ENCODE results near the gene SLC25A51. TPM values are rescaled to one million over a fixed set of nuclear protein-coding genes. Genes with fewer than 3 reads are reported as not detected.

The SLC25A51 gene
- total RNA-seq, 4 donors from 2014 or later, result 14.7 to 66.1 (median 44.4) TPM

DNA sequence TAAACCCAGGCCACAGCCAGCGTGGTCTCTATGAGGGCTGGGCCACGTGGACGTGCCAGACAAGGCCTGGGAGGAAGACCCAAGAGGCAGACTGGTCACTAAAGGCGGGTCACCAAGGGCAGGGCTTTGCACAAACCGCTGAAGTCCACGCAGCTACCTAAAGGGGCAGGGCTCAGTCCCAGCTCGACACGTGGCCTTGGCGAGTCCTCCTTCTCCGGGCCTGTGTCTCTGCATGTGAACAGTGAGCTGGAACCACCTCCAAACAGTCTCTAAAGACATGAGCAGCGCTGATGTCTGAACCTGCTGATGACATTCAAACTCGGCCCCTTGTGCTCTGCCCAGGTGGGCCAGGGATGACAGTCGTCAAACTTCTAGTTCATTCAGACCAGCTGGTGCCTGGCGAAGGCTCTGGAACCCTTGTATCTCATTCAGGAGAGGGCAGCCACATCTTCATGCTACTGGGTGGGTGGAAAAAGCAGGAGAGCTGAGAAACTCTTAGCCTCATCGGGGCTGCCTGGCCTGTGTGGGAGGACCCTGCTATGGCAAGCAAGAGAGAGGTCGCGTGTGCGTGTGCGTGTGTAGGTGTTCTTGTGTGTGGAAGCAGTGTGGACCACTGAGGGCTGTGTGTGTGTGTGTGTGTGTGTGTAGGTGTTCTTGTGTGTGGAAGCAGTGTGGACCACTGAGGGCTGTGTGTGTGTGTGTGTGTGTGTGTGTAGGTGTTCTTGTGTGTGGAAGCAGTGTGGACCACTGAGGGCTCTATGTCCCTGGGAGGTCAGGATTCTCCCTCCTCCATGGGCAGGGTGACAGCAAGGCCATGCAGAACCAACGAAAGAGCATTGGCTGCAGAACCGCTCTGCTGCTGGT lies 14.1 kb upstream of the SLC25A51 start:
- intact Hi-C loops (cut with DNase I; ENCODE audit: low total_unique reads), result loop anchor here (10.0 kb wide), 1 partner anchor 147 kb away; the partner anchor contains the start of gene SHB
- no peaks in the 10 kb centered on the region for H3K36me3 ChIP-seq
- H3K9me3 ChIP-seq, result no peaks in the 10 kb centered on the region
- H3K4me1 ChIP-seq, result no peaks in the 10 kb centered on the region
- DNase-seq, result no peak
- H3K4me3 ChIP-seq, result no peak overlapping the region
- TF ChIP-seq, protein P1, sequence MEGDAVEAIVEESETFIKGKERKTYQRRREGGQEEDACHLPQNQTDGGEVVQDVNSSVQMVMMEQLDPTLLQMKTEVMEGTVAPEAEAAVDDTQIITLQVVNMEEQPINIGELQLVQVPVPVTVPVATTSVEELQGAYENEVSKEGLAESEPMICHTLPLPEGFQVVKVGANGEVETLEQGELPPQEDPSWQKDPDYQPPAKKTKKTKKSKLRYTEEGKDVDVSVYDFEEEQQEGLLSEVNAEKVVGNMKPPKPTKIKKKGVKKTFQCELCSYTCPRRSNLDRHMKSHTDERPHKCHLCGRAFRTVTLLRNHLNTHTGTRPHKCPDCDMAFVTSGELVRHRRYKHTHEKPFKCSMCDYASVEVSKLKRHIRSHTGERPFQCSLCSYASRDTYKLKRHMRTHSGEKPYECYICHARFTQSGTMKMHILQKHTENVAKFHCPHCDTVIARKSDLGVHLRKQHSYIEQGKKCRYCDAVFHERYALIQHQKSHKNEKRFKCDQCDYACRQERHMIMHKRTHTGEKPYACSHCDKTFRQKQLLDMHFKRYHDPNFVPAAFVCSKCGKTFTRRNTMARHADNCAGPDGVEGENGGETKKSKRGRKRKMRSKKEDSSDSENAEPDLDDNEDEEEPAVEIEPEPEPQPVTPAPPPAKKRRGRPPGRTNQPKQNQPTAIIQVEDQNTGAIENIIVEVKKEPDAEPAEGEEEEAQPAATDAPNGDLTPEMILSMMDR (IDR thresholded peaks at IDR 0.05), result no peak
- TF ChIP-seq POLR2A (IDR thresholded peaks at IDR 0.05), result no peak
- no peaks in the 10 kb centered on the region for H3K27me3 ChIP-seq
- peak overlapping the region in 1 of 2 donors; percentile 44 for H3K27ac ChIP-seq

DNA sequence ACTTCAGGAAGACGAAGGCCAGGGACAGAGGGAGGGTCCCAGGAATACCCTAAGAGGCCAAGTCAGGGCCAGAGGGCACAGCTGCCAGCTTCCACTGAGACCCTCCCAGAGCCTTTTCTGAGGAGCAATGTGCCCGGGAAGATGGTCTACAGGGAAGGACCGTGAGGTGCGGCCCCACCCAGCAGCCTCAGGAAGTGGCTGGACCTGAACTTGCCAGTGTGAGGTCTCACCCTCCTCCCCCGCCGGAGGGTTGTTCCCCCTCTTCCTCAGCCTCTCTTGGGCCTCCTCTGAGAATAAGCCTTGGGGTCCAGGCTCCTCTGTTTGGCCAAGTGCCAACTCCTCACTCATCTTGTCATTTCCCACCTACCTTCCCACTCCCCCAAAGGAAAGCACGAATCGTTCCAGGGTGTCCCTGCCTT lies 13.4 kb upstream of the SLC25A51 start:
- Histone ChIP-seq H3K9me3 (no peaks in the 10 kb centered on the region), H3K36me3 (no peaks in the 10 kb centered on the region), H3K4me1 (no peaks in the 10 kb centered on the region), H3K27ac (peak overlapping the region; percentile 44 to 54), H3K4me3 (no peak overlapping the region), H3K27me3 (no peaks in the 10 kb centered on the region)
- no peak for DNase-seq
- intact Hi-C loops (cut with DNase I; ENCODE audit: low total_unique reads), result loop anchor here (10.0 kb wide), 1 partner anchor 147 kb away; the partner anchor contains the start of gene SHB
- TF ChIP-seq, protein P1 (IDR thresholded peaks at IDR 0.05), result no peak
- no peak for TF ChIP-seq POLR2A (IDR thresholded peaks at IDR 0.05)

DNA sequence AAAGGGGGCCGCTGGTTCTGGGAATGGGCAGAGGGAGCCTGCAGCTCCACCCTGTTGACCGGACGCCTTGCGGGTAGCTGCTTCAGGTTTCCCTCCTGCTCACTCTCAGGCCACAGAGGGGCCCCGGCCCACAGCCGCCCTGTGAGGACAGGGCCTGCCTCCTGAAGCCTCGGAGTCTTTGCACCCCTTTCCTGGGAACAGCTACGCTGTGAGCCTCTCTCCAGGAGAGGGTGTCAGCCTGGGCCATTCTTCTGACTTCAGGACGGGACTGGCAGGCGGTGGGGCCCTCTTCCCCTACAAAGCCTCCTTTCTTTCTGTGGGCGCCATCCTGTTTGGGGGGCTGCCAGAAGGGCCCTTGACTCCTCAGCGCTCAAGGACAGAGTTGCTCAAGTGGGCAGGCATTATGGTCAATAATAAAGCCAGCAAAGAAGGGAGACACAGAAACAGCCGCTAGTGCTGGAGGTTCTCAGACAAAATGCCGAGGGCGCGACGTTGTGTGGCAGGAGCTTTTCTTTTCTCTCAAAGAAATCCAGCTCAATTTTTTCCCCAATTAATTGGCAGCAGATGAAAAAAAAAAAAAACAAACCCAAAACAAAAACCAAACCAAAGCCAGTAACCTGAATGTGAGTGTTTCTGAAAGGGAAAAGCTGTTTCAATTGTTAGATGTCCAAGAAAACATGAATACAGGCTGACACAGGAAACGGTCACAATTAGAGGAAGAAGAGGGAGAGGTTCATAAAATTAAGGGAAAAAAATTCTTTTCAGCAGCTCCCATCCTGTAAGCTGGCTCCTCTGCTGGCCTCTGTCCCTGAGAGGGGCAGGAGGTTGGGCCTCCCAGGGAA lies 12.8 kb upstream of the SLC25A51 start:
- Histone ChIP-seq H3K27me3 (no peaks in the 10 kb centered on the region), H3K27ac (peak overlapping the region; percentile 50 to 54), H3K36me3 (no peaks in the 10 kb centered on the region), H3K4me1 (no peaks in the 10 kb centered on the region), H3K4me3 (no peak overlapping the region), H3K9me3 (no peaks in the 10 kb centered on the region)
- DNase-seq, result no peak
- TF ChIP-seq POLR2A (IDR thresholded peaks at IDR 0.05), result no peak
- TF ChIP-seq, protein P1 (IDR thresholded peaks at IDR 0.05), result no peak
- intact Hi-C loops (cut with DNase I; ENCODE audit: low total_unique reads), result loop anchor here (10.0 kb wide), 1 partner anchor 148 kb away; the partner anchor contains the start of gene SHB

DNA sequence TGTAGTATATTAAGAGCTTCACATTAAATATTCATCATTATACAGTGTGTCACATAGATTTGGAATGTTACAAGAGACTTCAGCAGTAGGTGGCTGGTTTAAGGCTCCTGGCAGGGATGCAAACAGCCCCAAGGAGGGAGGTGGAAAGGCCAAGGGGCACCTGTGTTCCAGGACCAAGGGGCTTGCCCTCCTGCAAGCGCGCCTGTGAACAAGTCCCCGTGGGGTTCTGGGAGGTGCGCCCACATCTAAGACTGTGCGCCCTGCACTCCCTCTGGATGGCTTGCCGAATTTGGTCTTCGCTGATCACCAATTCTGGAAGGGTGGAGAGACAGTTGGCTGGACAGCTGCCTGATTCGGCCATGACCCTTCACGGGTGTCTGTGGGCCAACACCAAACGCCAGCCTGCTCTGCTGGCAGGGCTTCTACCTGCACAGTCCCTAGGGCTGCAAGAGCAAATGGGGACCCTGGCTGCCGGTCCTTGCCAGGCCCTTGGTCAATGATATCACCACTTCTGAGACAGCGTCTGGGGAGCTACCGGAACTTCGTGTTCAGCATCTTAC lies 12.1 kb upstream of the SLC25A51 start:
- no peaks in the 10 kb centered on the region for H3K9me3 ChIP-seq
- intact Hi-C loops (cut with DNase I; ENCODE audit: low total_unique reads), result loop anchor here (10.0 kb wide), 1 partner anchor 149 kb away; the partner anchor contains the start of gene SHB
- H3K4me3 ChIP-seq, result no peak overlapping the region
- H3K4me1 ChIP-seq, result no peaks in the 10 kb centered on the region
- DNase-seq, result no peak
- H3K36me3 ChIP-seq, result no peaks in the 10 kb centered on the region
- TF ChIP-seq POLR2A (IDR thresholded peaks at IDR 0.05), result no peak
- peak overlapping the region; percentile 50 to 51 for H3K27ac ChIP-seq
- H3K27me3 ChIP-seq, result no peaks in the 10 kb centered on the region

DNA sequence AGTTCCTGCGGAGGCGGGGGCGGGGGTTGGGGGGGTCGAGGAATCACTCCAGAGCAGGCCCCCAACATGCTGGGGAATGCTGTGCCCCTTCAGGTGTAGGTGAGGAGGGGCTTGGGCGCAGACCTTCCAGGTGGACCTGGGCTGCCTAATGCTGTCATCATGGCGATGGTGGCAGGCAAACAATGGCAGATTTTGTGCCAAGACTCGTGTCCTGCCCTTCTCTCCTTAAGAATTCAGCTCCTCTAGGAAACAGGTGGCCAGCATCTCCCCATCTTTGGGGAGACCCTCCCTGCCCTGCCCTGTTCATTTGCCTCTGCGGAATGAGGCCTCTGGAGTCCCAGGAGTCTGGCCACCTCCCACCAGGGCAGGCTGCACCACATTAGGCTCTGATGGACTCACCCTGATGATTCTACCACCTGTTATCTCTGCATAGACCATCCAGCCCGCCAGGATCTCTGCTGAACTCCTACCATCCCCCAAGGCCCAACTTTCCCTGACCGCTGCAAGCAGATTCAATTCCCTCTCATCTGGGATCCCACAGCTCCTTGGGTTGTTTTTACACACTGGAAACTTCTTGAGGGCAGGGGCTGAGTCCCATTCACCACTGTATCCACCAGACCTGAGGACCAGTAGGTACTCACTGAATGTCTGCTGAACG lies 10.9 kb upstream of the SLC25A51 start:
- TF ChIP-seq POLR2A (IDR thresholded peaks at IDR 0.05), result no peak
- TF ChIP-seq, protein P1 (IDR thresholded peaks at IDR 0.05), result no peak
- H3K4me1 ChIP-seq, result no peaks in the 10 kb centered on the region
- H3K36me3 ChIP-seq, result no peaks in the 10 kb centered on the region
- H3K27me3 ChIP-seq, result no peaks in the 10 kb centered on the region
- no peak overlapping the region for H3K4me3 ChIP-seq
- no peaks in the 10 kb centered on the region for H3K9me3 ChIP-seq
- no peak overlapping the region for H3K27ac ChIP-seq
- no peak for DNase-seq
- intact Hi-C loops (cut with DNase I; ENCODE audit: low total_unique reads), result loop anchor here (5.0 to 10.0 kb wide), 3 partner anchors 150 to 447 kb away; partner anchors contain the start of gene SHB
